ENCODE results near the gene SGMS1.

DNA sequence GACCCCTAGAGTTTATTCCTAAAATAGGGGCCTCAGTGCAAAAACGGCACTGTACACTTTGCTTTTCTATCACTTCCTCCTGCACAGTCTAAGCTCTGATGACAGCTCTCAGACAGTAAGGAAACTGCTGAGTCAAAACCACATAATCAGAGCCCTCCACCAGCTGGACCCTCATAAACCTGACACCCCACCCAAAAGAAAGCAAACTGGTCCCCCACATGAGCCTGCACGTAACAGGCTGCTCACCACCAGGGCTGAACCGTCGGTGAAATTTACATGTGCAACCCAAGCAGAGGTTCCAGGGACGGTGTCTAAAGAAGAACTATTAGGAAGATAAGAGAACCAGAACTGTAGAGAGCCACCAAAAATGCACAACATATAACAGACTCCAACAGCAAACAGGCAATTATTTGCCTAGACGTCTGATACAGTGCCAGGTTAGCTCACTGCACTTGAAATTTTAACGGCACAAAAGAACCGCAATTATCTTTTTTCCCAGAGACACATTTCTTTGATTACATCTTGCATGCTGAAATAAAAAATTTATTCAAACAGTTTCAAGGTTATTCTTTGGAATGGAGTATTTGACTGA, 19.6 kb downstream of the SGMS1 start:
- TF ChIP-seq POLR2A (IDR thresholded peaks at IDR 0.05), result no peak
- no peak for TF ChIP-seq CTCF (IDR thresholded peaks at IDR 0.05)

Data from transverse colon (tissue), 3 donors.